HepG2 (cell line): ENCODE measurements around the gene OARD1. TPM values are rescaled to one million over a fixed set of nuclear protein-coding genes. Genes with fewer than 3 reads are reported as not detected.

ENCODE experiments used
- FOXO4 ChIP-seq: sonication (generic); formaldehyde crosslinking; conservative IDR thresholded peaks from 2 replicates; pipeline ENCODE4 v1.8.1; 2023; ENCODE audit warnings: missing genetic modification reagents
- FOXP4 ChIP-seq: sonication (generic); formaldehyde crosslinking; IDR thresholded peaks from 2 replicates; pipeline ENCODE4 v1.4.0; 2020; ENCODE audit warnings: missing genetic modification reagents
- GABPA ChIP-seq, 2 experiments: IDR thresholded peaks; 2 replicates each; pipeline ENCODE4 v1.6.1; 2011 to 2016; ENCODE audit warnings: low read depth in 2 of 2, low read length in 1 of 2, missing biosample characterization in 1 of 2, missing genetic modification characterization in 1 of 2
- GMEB1 ChIP-seq: sonication (generic); formaldehyde crosslinking; IDR thresholded peaks from 2 replicates; pipeline ENCODE4 v1.5.1; 2020; ENCODE audit warnings: missing genetic modification reagents, mild to moderate bottlenecking, borderline replicate concordance
- HBP1 ChIP-seq: IDR thresholded peaks from 2 replicates; pipeline ENCODE4 v1.6.1; 2016; ENCODE audit warnings: low read depth, control low read depth
- RFXANK ChIP-seq: IDR thresholded peaks from 2 replicates; pipeline ENCODE4 v1.6.1; 2016
- SKIL ChIP-seq: sonication (generic); formaldehyde crosslinking; IDR thresholded peaks from 2 replicates; pipeline ENCODE4 v1.8.0; 2022; ENCODE audit warnings: missing genetic modification reagents, mild to moderate bottlenecking, moderate library complexity, borderline replicate concordance
- TMF1 ChIP-seq: sonication (generic); formaldehyde crosslinking; IDR thresholded peaks from 2 replicates; pipeline ENCODE4 v1.8.1; 2022; ENCODE audit warnings: low read depth, missing genetic modification reagents
- ZNF232 ChIP-seq: sonication (generic); formaldehyde crosslinking; IDR thresholded peaks from 2 replicates; pipeline ENCODE4 v1.4.0; 2020; ENCODE audit warnings: missing genetic modification reagents, borderline replicate concordance
- ZNF513 ChIP-seq: sonication (generic); formaldehyde crosslinking; conservative IDR thresholded peaks from 2 replicates; pipeline ENCODE4 v1.5.0; 2020; ENCODE audit warnings: missing genetic modification reagents
- ZNF879 ChIP-seq: sonication (generic); formaldehyde crosslinking; IDR thresholded peaks from 2 replicates; pipeline ENCODE4 v1.8.1; 2023; ENCODE audit warnings: missing genetic modification reagents
- polyA plus RNA-seq, 8 experiments: library from polyadenylated mRNA; depleted of rRNA in 3 of 8; stranded (reverse) in 7 of 8; unstranded in 1 of 8; fragments of >200 nt; fragmentation: Illumina TruSeq in 4 of 8; extraction: Trizol in 4 of 8; gene quantifications; 2 replicates each; pipeline versions ENCODE4 v1.2.1 to v1.2.3, GENCODE V29; 2011 to 2016; ENCODE audit warnings: low read depth in 4 of 8, missing spikeins in 1 of 8, mixed read lengths in 1 of 8; ENCODE audit not compliant: insufficient read depth in 1 of 8
- total RNA-seq, 5 experiments: library from RNA; depleted of rRNA; stranded (reverse); fragments of >200 nt; fragmentation: Illumina TruSeq; extraction: Trizol; gene quantifications; 2 replicates each; pipeline ENCODE4 v1.2.3, GENCODE V29; 2016; ENCODE audit warnings: low read depth in 1 of 5

Gene OARD1
- total and polyA plus RNA-seq, 2 of the 13 experiments (the other 11 are each of a cell fraction or from before 2014, with no cell fraction given): 18.4 to 49.0 TPM

GRCh38 chr6:41072836-41073202, 663 bp upstream of the OARD1 start, which contains the start of gene NFYA (continued):
- TF ChIP-seq FOXP4 (CRISPR knock-in tag): no peak
- TF ChIP-seq FOXO4: no peak
- TF ChIP-seq GABPA (IDR thresholded peaks at IDR 0.05; ENCODE audit: low read depth, low read length): no peak
- TF ChIP-seq GABPA (CRISPR knock-in tag; IDR thresholded peaks at IDR 0.05; ENCODE audit: low read depth): no peak
- no peak for TF ChIP-seq RFXANK (CRISPR knock-in tag)
- TF ChIP-seq HBP1 (CRISPR knock-in tag): no peak; the same call in 1 of the 2 replicates
- TF ChIP-seq GMEB1 (CRISPR knock-in tag): no peak; the same call in 1 of the 2 replicates
- no peak for TF ChIP-seq ZNF879 (CRISPR knock-in tag)
- no peak for TF ChIP-seq ZNF232 (CRISPR knock-in tag)
- no peak for TF ChIP-seq ZNF513
- no peak for TF ChIP-seq TMF1 (CRISPR knock-in tag)
- TF ChIP-seq SKIL (CRISPR knock-in tag): no peak
